HG03103 (cell line): ENCODE data around the gene COL9A2.
"Not testable (repeated sequence)": the region's sequence is repeated elsewhere in the genome, so short reads cannot be mapped to it uniquely, and the experiment has no call there.

Experiments used
- ATAC-seq: cut with Tn5 transposase; IDR thresholded peaks from one replicate; pipeline ENCODE4 v1.9.1; 2021; ENCODE audit warnings: low read depth; ENCODE audit not compliant: unreplicated experiment

Gene COL9A2

DNA sequence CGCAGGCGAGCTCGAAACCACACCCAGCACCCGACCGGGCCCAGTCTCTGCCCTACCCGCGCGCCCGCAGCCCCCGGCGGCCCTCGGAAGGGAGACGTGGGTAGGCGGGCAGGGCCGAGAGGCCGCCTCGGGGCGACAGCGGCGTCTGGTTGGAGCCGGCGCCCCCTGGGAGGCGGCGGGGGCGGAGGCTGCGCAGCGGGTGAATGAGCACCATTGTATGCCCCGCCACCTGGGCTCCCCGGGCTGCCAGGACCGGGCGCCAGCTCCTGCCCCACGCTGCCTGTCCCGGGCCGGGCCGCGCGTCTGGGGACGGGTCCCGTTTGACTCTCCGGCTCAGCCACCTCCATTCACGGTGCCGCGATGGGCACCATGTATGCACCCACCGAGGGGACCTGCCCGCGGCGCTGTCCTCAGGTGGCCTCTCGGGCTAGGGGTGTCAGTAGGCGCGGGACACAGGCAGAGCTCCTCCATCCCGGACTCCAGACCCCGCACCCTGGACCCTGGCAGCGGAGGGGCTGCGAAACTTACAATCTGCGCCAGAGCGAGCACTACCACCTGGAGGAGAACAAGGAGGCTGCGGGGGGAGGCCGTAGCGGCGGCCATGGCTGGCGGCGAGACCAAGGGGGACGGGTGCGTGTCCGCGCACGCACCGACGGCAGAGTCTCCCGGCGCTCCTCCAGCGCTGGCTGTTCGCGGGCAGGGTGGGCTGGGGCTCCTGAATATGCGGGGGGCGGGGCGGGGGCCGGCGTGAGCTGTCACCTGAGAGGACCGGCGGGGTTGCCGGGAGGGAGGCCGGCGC is at the start of gene COL9A2:
Gene COL9A2, minus strand, starts transcription at position 692 of the 799 bp plus-strand sequence. Its CDS starts 89 bp downstream, at position 603.
- ATAC-seq = no peak

DNA sequence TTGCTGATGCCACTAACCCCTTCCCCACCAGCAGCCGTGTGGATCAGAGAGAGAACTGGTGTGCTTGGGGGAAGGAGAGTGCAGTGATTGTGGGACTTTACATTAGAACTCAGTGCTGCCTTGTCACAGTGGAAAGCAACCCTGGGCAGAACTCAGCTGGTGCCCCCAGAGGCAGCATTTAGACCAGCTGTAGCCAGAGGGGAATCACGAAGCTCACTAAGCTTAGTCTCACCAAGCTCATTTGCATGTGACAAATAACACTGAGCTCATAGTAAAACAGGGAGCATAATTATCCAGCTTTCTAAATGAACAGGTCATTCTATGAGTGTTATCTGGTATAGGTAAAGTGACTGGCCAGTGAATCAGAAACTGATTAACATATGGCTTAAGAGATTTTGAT is 46.6 kb upstream of the COL9A2 start:
- ATAC-seq = peak; percentile 81

DNA sequence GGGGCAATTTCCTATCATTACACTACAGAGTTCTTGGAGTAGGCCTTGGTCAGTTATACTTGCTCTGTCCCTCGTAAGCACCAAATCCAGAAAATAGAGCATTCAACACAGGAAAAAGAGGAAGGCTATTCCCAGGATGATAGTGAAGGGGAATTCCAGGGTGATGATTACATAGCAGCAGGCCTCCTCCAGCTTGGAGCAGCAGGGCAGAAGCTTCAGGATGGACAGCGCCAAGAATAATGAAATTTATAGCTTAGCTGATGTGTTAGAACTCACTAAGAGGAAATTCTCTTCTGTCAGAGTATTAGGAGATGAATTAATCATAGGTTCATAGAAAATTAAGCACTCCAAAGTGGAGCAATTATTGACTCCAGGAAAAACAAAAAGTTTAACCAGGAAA is 45.6 kb upstream of the COL9A2 start:
- no peak for ATAC-seq

DNA sequence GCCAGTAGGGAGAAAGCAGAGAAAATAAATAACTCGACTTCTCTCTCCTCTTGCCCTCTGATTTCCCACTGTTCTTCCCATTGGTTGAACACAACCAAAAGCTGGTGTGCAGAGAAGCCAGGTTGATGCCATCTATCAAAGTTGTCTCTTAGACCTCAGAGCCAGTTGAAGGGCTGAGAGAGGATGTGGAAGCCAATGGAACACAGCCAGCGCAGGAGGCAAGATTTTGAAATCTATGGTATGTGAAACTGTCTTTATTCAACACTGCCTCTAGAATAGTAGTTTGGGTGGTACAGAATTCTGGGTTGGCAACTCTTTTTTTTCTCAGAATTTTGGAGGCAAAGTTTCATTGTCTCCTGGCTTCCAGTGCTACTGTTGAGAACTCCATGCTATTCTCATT is 45.1 kb upstream of the COL9A2 start:
- ATAC-seq = no peak

DNA sequence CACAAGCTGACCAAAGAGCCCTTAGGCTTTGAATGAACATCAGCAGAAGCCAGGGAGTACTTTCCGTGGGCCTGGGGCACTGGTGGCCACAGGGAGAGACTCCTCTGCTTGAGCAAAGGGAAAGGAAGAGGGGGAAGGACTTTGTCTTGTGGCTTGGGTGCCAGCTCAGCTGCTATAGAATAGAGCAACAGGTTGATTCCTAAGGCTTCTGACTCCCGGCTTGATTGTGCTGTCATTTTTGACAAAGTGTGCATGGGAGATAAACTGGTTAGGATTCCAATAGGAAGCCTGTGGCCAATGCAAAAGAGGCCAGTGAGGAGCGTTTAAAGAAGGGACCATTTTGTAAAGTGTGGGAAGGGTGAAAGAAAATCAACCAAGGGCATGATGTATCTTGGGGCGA is 44.6 kb upstream of the COL9A2 start:
- no peak for ATAC-seq

DNA sequence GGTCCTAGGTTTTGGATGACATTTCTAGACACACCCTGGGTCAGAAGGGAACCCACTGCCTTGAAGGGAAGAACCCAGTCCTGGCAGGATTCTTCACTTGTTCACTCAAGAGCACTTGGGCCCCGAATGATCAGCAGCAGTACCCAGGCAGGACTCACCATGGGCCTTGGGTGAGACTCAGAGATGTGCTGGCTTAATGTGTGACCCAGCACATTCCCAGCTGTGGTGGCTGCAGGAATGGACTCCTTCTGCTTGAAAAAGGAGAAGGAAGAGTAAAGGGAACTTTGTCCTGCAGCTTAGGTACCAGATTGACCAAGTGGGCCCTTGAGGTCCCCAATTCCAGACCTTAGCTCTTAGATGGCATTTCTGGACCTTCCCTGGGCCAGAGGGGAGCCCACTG is 44.1 kb upstream of the COL9A2 start:
- no peak for ATAC-seq

DNA sequence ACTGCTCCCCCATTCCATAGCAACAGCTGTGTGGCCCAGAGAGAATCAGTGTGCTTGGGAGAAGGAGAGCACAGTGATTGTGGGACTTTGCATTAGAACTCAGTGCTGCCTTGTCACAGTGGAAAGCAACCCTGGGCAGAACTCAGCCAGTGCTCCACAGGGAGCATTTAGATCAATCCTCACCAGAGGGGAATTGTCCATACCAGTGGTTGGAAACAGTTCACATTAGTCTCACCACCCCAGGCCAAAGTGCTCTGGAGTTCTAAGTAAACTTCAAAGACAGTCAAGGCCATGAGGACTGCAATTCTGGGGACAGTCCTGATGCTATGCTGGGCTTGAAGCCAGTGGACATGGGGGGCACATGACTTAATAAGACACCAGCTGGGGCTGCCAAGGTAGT is 43.5 kb upstream of the COL9A2 start:
- no peak for ATAC-seq

DNA sequence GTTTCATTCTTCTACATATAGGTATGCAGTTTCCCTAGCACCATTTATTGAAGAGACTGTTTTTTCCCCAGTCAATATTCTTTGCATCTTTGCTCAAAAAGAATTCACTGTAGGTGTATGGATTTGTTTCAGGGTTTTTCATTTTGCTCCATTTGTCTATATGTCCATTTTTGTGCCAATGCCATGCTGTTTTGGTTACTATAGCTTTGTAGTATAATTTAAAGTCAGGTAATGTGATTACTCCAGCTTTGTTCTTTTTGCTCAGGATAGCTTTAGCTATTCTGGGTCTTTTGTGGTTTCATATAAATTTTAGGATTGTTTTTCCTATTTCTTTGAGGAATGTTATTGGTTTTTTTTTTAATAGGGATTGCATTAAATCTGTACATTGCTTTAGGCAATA is 40.5 kb upstream of the COL9A2 start:
- no peak for ATAC-seq

DNA sequence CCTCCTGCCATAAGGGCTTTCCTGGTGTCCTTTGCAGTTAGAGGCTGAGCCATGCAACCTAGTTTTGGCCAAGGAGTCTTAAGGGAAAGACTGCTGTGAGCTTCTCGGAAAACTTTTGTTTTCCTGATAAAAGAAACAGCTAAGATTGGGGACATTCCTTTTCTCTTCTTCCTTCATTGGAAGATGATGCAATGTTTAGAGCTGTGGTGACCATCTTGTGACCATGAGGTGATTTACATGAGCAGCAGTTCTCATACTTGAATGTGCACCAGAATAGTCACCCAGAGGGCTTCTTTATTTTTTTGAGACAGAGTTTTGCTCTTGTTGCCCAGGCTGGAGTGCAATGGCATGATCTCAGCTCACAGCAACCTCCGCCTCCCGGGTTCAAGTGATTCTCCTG is 36.0 kb upstream of the COL9A2 start:
- no peak for ATAC-seq

DNA sequence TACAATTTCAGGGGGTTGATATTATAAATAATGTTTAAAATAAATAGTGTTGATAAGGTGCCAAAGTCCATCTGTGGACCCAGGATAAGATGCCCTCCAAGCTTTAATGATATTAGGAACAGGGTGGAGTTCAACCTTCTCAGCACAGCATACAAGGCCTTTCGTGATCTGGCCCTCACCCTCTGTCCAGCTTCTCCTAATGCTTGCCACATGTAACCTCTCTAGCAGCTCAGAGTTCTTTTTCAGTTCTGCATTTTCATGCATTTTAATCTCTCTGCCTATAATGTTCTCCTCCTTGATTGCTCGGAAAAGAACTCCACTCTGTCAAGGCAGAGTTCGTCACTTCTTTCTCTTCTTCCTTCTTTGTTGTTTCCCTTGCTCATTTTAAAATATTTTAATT is 35.0 kb upstream of the COL9A2 start:
- no peak for ATAC-seq

DNA sequence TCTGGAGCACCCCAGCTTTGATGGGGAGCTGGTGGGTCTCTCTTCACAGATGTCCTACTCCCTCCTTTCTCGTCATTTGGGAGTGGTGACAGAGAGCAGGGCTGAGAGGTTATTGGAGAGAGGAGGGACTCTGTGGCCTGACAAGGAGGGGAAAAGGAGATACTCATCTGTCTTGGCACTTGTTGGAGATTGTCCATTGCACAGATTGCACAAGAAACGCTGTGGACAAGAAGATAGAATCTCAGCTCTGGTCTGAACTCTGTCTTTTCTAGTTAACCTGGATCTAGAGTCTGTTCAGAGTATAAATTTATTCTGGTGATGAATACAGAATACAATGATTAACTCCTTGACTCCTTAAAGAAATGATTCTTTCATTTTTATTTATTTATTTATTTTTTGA is 34.0 kb upstream of the COL9A2 start:
- no peak for ATAC-seq

DNA sequence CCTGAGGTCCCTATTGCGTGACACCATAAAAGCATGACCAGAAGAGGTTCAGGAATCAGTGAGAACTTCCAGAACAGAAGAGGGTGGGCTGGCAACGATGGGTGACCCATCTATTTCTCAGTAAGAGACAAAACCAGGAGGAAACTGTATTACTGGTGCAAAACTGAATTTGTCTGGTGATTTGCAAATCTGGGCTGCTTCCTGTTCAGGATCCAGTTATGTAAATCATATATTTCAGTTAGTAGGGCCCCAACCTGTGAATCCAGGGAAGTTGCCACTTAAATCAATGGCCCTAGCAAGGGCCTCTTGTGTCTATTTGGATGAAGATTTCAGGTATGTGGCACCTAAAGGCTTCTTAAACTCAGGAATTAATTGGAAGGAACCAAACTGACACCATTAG is 33.3 kb upstream of the COL9A2 start:
- ATAC-seq = no peak

DNA sequence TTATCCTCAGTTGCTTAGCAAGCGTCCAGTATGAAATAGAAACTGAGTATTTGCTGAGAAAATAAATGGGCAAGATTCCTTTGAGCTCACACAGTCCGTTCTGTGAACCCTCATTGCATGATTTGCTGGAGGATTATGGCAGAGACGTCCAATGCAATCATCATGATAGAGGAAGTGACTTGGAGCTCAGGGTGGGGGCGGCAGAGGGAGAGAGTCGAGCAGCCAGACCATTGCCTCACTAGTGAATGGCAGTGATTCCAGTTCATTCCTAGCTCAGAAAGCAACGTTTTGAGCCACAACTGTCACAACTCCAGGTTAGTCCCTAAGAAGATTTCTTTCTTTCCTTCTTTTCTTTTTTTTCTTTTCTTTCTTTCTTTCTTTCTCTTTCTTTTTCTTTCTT is 27.5 kb upstream of the COL9A2 start:
- no peak for ATAC-seq

DNA sequence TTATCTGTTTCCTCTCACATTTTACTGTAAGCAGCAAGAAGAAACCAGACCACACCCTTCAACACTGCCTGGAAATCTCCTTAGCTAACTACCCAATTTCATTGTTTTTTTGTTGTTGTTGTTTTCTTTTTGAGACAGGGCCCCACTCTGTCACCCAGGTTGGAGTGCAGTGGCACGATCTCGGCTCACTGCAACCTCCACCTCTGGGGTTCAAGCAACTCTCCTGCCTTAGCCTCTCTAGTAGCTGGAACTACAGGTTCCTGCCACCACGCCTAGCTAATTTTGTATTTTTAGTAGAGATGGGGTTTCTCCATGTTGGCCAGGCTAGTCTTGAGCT is 25.3 kb upstream of the COL9A2 start:
- ATAC-seq = not testable (repeated sequence)

DNA sequence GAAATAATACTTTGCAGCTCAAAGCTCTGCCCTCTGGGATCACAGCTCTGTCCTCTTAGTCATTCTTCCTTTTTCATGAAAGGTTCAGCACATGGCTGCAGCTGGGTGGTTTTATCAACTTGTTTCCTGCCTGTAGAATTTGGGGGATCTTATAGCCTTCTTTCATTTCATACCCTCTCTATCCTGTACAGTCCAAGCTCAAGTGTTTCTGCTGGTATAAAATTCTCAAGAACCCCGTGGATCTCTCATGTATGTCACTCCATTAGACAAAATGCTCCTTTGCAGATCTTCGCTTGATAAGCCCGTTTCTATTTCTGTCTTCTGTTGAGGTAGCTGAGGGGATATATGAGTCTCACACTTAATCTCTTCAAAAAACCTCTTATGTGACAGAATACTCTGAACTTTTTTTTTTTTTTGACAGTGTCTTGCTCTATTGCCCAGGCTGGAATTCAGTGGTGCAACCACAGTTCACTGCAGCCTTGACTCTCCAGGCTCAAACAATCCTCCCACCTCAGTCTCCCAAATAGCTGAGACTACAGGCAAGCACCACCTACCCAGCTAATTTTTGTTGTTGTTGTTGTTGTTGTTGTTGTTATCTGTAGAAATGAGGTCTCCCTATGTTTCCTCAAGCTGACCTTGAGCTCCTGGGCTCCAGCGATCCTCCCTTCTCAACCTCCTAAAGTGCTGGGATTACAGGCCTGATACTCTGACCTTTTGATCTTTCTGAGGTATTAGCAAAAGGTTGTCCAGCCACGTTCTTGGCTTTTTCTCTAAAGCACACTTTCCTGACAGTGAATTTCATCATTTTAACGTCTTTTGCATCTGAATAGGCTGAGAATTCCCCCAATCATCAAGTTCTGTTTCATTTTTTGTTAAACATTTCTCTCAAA is 24.6 kb upstream of the COL9A2 start:
- ATAC-seq = no peak

DNA sequence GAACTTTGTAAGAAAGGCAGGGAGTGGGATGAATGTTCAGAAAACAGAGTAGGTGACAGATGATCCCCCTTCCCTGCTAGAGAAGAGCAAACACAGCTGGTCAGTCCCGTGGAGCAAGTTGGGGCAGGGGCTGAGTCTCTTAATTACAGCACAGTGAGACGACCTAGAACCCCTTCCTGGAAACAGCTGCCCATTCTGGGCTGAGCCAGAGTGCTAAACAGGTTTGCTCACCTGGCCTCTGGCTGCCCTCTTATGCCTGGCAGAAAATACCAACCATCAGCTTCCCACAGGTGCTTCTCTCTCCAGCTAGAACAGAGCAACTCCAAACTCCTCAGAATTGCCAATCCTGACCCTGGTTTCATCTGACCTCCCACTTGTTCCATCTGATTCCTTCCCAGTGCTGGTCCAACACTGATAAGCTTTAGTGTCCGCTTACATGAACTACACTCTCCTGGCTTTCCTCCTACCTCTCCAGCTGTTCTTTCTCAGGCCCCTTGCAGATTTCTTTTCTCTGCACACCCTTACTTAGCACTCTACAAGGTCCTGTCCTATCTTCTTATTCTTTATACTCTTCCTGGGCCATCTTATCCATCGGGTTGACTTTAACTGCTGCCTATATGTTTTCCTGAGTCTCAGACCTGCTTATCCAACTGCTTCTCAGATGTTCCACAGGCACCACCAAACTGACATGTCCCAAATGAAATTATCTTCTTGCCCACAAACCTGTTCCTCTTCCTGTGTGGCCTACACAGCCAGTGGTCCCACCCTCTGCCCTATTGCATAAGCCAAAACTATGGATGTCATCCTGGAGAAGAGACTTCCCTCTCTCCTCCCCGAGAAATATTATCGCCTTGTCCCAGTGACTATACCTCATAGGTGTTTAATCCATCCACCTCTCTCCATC is 22.6 kb upstream of the COL9A2 start:
- ATAC-seq = no peak

DNA sequence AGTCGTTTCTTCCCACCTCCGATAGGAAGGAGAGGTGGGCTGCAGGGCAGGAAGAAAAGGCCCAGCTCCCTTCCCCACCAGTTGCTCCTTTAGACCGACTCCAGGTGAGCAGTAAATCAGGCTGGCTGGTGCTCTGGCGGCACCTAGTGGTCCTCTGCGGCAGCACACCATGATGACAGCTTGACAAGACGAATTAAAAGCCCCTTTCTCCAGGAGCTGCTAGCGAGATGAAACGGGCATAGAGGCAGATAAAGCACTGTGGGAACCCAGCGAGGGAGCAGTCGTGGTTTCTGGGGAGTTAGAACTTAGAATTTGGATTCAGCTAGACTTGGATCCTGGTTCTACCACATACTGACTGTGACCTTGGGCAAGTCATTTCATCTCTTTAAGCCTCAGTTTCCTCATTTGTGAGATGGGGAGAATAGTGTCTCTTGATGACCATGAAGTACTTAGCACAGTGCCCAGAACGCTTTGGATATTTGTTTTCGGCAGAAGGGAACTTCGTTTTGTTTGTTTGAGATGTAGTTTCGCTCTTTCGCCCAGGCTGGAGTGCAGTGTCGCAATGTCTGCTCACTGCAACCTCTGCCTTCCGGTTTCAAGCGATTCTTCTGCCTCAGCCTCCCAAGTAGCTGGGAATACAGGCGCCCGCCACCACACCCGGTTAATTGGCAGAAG is 21.8 kb upstream of the COL9A2 start:
- no peak for ATAC-seq

DNA sequence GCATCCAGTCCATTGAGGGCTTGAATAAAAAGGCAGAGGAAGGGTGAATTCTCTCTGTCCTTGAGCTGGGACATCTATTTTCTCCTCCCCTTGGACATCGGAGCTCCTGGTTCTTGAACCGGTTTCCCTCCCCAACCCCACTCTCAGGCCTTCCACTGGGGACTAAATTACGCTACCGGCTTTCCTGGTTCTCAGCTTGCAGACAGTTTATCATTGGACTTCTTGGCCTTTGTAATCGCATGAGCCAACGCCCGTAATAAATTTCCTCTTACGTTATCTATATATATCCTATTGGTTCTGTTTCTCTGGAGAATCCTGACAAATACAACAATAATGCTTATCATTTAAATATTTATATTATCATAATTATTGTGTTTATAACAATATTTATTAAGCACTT is 20.4 kb upstream of the COL9A2 start:
- ATAC-seq = no peak

DNA sequence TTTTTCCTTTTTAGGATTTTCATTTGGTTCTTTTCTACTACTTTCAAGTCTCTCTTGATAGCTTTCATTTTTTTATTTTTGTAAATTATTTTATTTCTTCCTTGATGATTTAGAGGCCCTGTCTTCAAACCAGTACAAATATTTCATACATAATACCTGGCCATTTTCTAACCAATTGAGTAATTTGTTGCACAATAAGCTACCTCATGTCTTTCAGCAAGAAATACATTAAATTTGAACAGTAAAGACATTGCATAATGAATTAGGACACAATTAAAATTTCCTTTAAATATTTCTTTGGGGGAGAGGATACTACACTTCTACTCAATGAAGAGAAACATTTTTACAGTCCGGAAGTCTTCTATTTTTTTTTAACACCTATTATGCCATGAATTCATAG is 15.6 kb upstream of the COL9A2 start:
- ATAC-seq = no peak

DNA sequence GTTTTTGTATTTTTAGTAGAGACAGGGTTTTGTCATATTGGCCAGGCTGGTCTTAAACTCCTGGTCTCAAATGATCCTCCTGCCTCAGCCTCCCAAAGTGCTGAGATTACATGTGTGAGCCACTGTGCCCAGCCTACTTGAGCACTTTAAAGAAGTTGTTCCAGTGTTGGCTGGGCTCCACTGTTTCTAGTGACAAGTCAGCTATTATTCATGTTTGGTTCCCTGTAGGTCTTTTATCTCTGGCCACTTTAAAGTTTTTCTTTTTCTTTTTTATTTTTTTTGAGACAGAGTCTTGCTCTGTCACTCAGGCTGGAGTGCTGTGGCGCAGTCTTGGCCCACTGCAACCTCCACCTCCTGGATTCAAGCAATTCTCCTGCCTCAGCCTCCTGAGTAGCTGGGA is 14.3 kb upstream of the COL9A2 start:
- not testable (repeated sequence) for ATAC-seq
